Fibroblast of villous mesenchyme (primary cell): Measurements from ENCODE around the gene POLR2F. TPM values are rescaled to one million over a fixed set of nuclear protein-coding genes. Genes with fewer than 3 reads are reported as not detected.
A peak's percentile ranks its signal among the peaks of the same experiment; 100 is the strongest.

Source experiments
- DNase-seq: peaks from one replicate; pipeline ENCODE4 v3.0.0-alpha.2; 2010; ENCODE audit warnings: low read depth
- H3K4me3 ChIP-seq: 2 replicates; pipeline ENCODE4 v1.5.1; 2011; ENCODE audit warnings: low read depth, mild to moderate bottlenecking, low read length
- total RNA-seq: library from RNA; depleted of rRNA; stranded (reverse); fragments of >200 nt; gene quantifications from 2 replicates; pipeline ENCODE4 v1.2.3, GENCODE V29; 2012
- TF ChIP-seq, protein P1 (sequence below): IDR thresholded peaks from 2 replicates; pipeline ENCODE4 v1.5.1; 2012; ENCODE audit warnings: low read depth, mild to moderate bottlenecking, low read length; ENCODE audit not compliant: insufficient read depth

POLR2F gene
- total RNA-seq, 1 donor, result 28.9 TPM

DNA sequence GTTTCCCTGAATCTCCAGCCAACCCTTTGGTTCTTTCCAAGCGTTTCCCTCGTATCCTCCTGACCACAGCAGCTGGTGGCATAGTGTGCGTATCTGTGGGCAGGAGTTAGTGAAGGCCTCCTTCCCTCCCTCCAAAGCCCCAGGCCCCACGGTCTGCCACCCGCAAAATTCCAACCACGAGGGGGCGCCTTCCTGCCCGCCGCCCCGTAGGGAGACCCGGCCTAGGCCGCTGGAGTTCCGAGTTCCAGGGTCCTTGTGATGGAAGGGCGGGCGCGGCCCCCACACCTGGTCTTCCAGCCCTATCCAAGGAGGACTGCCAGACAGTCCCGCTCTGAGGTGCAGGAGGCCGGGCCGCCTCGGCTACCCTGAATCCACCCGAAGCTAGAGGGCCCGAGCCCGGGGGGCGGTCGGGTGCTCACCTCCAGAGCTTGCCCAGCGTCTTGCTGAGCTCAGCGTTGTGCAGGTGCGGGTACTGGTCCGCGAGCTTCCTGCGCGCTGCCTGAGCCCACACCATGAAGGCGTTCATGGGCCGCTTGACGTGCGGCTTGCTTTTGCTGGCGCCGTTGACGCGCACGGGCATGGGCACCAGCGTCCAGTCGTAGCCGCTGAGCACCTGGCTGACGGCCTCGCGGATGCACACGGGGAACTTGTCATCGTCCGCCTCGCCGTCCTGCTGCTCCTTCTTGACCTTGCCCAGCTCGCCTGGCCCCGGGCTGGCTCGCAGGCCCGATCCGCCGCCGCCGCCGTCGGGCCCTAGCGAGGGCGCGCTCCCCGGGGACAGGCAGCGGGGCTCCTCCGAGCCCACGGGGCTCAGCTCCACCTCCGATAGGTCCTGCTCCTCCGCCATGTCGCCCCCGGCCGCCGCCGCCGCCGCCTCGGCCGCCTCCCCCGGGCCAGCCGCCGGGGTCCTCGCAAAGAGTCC is 29.7 kb downstream of the POLR2F start:
- no peak for DNase-seq
- TF ChIP-seq, protein P1, sequence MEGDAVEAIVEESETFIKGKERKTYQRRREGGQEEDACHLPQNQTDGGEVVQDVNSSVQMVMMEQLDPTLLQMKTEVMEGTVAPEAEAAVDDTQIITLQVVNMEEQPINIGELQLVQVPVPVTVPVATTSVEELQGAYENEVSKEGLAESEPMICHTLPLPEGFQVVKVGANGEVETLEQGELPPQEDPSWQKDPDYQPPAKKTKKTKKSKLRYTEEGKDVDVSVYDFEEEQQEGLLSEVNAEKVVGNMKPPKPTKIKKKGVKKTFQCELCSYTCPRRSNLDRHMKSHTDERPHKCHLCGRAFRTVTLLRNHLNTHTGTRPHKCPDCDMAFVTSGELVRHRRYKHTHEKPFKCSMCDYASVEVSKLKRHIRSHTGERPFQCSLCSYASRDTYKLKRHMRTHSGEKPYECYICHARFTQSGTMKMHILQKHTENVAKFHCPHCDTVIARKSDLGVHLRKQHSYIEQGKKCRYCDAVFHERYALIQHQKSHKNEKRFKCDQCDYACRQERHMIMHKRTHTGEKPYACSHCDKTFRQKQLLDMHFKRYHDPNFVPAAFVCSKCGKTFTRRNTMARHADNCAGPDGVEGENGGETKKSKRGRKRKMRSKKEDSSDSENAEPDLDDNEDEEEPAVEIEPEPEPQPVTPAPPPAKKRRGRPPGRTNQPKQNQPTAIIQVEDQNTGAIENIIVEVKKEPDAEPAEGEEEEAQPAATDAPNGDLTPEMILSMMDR, result peak; percentile 22

DNA sequence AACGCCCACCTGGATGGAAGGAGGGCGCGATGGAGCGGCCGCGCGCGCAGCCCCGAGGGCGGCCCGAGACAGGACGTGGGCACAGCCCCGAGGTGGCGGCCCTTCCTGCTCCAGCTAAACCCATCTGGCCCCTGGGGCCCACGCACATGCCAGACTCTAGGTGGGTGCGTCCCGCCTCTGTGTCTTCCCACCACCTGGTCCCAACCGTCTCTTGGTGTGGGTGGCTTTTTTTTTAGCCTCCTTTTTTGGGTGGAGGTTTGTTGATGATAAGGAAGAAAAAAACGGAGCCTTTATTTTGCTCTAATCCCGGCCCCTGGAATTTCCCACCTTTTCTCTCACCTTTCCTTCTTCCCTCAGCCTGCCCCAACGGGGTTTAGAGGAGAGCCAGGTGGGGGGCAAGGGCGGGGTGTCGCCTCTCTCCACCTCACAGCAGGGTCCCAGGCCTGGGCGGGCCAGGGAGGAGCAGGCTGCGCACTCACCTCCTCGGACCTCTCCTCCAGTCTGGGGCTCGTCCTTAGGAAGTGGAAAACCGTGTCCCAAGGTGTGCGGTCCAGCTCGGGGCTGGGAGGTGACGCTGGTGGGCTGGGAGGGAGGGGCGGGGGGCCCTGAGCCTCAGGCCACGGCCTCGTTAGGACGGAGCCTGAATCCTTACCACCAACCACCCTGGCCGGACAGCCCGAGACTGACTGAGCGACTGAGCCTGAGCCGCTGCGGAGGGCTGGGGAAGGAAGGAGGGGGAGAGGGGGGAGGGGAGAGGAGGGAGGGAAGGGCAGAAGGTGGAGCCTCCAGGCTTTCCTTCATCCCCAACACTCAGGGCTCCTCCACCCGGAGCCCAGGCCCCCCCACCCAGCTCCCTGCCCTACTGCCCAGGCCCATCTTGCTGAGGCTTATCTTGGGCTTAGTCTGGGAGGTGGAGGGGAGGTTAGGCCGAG is 30.6 kb downstream of the POLR2F start, which contains the start of gene SOX10:
SOX10 (minus strand) TSS at position 696 of the 932 bp plus-strand sequence. CDS start 771 bp downstream, outside the sequence.
- TF ChIP-seq, protein P1, result no peak
- no peak for DNase-seq
- no peak within 1 kb of the TSS for H3K4me3 ChIP-seq

More for the DNA sequence above, 29.7 kb downstream of the POLR2F start:
- H3K4me3 ChIP-seq, result no peak overlapping the region

DNA sequence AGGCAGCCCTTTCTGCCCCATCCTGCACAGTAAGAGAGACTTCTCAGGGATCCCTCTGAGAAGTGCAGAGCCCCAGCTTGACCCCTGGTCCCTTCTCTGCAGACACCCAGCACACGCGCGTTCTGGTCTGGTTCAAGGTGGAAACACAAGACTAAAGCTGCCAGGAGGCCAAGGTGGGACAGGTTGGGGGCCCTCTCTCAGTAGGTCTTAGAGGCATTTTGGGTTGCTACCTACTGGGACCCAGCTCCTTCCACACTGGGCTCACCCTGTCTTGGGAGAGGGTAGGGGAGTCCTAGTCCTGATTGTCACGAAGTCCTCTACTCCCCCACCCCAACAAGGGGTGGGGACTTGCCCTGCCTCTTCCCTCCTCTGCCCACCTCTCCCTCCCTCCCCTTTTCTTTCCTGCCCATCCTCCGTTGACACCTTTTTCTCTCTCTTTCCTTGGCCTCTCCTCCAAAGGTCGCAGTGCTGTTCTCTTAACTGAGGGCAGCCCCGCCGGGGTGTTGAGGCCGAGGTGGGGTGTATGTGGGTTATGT is 31.6 kb downstream of the POLR2F start:
- H3K4me3 ChIP-seq, result no peak overlapping the region
- no peak for DNase-seq
- TF ChIP-seq, protein P1, result no peak

DNA sequence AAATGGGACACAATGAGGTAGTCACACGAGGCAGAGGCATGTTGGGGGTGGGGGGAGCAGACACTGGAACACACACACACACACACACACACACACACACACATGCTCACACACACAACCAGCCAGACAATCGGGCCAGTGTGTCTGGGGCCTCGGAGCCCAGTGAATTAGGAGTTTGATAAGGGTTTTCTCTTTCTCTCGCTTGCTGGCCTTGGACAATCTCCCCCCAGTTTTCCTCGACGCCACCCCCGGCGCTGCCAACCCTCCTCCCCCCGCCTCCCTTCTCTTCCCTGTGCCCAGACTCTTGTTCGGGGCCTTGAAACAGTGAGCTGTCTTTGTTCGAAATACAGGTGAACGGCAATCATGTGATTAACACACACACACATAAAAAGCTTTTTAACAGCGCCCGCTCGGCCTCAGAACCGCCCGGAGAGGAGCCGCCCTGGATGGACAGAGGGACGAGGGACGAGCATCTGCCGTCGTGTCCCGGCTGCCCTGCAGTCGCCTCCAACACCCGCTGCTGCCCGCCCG is 32.3 kb downstream of the POLR2F start:
- no peak overlapping the region for H3K4me3 ChIP-seq
- DNase-seq, result no peak

DNA sequence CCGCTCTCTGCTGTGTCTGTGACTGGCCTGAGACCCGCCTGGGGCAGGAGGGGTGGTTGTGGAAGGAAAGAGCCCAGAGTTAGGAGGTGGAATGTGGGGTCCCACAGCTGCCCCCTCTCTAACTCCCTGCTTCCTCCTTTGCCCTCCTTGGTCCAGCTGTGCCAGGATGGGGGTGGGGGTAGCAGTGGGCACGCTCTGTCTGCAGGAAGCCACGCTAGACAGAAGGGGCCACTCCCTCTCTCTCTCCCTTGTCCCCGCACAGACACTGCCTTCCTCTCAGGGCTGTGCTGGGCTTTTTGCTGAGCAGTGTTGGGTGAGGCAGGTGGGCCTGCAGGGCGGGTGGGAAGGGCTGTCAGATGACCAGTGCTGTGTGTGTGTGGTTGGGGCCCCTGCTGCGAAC is 32.9 kb downstream of the POLR2F start:
- no peak overlapping the region for H3K4me3 ChIP-seq
- no peak for DNase-seq
- TF ChIP-seq, protein P1, result no peak

More for the DNA sequence above, 32.3 kb downstream of the POLR2F start:
- TF ChIP-seq, protein P1, result no peak

DNA sequence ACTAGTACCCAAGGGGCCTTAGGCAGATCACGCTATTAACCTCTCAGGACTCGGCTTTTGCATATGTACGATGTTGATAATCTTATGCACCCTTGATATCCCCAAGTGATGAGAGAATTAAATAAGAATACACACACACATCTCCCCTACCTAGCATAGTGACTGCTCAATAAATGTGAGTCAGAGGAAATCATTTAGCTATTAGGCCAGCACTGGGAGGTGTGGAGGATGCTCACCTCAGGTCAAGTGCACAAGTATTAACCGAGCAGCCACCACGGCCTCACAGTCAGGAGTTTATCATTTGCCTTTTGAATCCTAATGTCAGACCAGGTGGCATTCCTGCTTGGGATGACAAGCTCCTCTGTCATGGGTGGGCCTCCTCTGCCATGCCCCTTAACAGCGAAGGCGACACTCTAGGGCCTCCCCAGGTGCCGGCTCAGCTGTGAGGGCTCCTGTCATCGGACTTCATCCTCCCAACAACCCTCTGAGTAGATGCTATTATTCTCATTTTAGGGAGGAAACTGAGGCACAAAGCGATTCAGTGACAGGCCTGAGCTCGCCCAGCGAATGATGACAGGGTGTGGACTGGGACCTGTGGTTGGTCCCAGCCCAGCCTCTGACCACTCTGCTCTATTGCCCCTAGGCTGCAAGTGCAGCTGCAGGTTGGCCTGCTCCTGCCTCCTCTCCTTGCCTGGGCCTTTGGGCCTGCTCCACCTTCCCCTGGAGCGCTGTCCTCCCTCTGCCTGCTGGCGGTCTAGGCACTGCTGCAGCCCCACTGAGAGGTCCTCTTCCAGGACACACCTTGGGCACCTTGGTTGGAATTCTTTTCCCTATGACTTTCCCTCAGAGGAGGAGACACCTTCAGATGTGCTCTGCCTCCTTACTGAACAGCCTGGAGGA is 35.9 kb downstream of the POLR2F start:
- DNase-seq, result no peak
- TF ChIP-seq, protein P1, result no peak
- H3K4me3 ChIP-seq, result no peak overlapping the region
